K562 (cell line): ENCODE results near the gene ITGA7. TPM values are rescaled to one million over a fixed set of nuclear protein-coding genes. Genes with fewer than 3 reads are reported as not detected.

Experiments used
- BRD9 ChIP-seq: fragments of 450-650 bp; IDR thresholded peaks from 2 replicates; pipeline ENCODE4 v1.6.1; 2018; ENCODE audit warnings: low read depth; ENCODE audit not compliant: partially characterized antibody
- CAMTA2 ChIP-seq: fragments of 250-450 bp; sonication (Bioruptor Pico); conservative IDR thresholded peaks from 2 replicates; pipeline ENCODE4 v1.5.1; 2022
- CBFA2T3 ChIP-seq: fragments of 450-650 bp; IDR thresholded peaks from 2 replicates; pipeline ENCODE4 v1.6.1; 2017
- CHCHD3 ChIP-seq: fragments of 250-450 bp; sonication (Bioruptor Pico); IDR thresholded peaks from 2 replicates; pipeline ENCODE4 v2.1.2; 2022; ENCODE audit warnings: mild to moderate bottlenecking
- DDX20 ChIP-seq: fragments of 450-650 bp; IDR thresholded peaks from 2 replicates; pipeline ENCODE4 v1.6.1; 2016; ENCODE audit warnings: missing genetic modification characterization, low read depth, mild to moderate bottlenecking, missing compliant biosample characterization, moderate library complexity
- FIP1L1 ChIP-seq: fragments of 200-400 bp; formaldehyde crosslinking; IDR thresholded peaks from 2 replicates; pipeline ENCODE4 v1.6.1; 2018; ENCODE audit warnings: mild to moderate bottlenecking, low read depth, low read length; ENCODE audit not compliant: poor library complexity, severe bottlenecking
- FOSL1 ChIP-seq: fragments of 200-800 bp; sonication (Bioruptor generic); conservative IDR thresholded peaks from 2 replicates; pipeline ENCODE4 v1.6.1; 2016; ENCODE audit warnings: missing genetic modification characterization, missing compliant biosample characterization
- HDAC8 ChIP-seq: fragments of 450-650 bp; IDR thresholded peaks from 2 replicates; pipeline ENCODE4 v1.6.1; 2016; ENCODE audit warnings: mild to moderate bottlenecking, missing genetic modification characterization, moderate library complexity, missing compliant biosample characterization
- HEY1 ChIP-seq: fragments of 250-450 bp; sonication (Bioruptor Pico); IDR thresholded peaks from 2 replicates; pipeline ENCODE4 v1.5.0; 2020; ENCODE audit warnings: mild to moderate bottlenecking, moderate library complexity, borderline replicate concordance
- HMBOX1 ChIP-seq: sonication (generic); IDR thresholded peaks from 2 replicates; pipeline ENCODE4 v1.6.1; 2016
- HMGXB4 ChIP-seq: sonication (generic); formaldehyde crosslinking; IDR thresholded peaks from 2 replicates; pipeline ENCODE4 v1.8.1; 2023; ENCODE audit warnings: mild to moderate bottlenecking, missing genetic modification reagents
- ID3 ChIP-seq, 2 experiments: fragments of 250-450 bp in 1 of 2; fragments of 450-650 bp in 1 of 2; sonication (Bioruptor Pico) in 1 of 2; IDR thresholded peaks; 2 replicates each; pipeline versions ENCODE4 v1.6.1 to v1.8.0; 2016 to 2021; ENCODE audit warnings: mild to moderate bottlenecking in 2 of 2, moderate library complexity in 2 of 2, missing compliant biosample characterization in 1 of 2, missing genetic modification characterization in 1 of 2
- KDM1A ChIP-seq, 2 experiments: fragments of 450-650 bp; IDR thresholded peaks; 2 replicates each; pipeline ENCODE4 v1.6.1; 2016; ENCODE audit warnings: mild to moderate bottlenecking in 2 of 2
- NCOA4 ChIP-seq: fragments of 450-650 bp; IDR thresholded peaks from 2 replicates; pipeline ENCODE4 v1.6.1; 2018; ENCODE audit warnings: mild to moderate bottlenecking; ENCODE audit not compliant: partially characterized antibody
- RBM25 ChIP-seq: fragments of 200-400 bp; formaldehyde crosslinking; IDR thresholded peaks from 2 replicates; pipeline ENCODE4 v1.6.1; 2018; ENCODE audit warnings: low read length, low read depth, moderate library complexity; ENCODE audit not compliant: severe bottlenecking
- TCF15 ChIP-seq: fragments of 250-450 bp; sonication (Bioruptor Pico); IDR thresholded peaks from 2 replicates; pipeline ENCODE4 v1.8.0; 2022; ENCODE audit warnings: moderate library complexity, mild to moderate bottlenecking, inconsistent platforms
- ZHX1 ChIP-seq: fragments of 150-350 bp; conservative IDR thresholded peaks from 2 replicates; pipeline ENCODE4 v1.6.1; 2014; ENCODE audit warnings: low read length
- ZNF224 ChIP-seq: sonication (generic); formaldehyde crosslinking; IDR thresholded peaks from 2 replicates; pipeline ENCODE4 v1.8.0; 2022; ENCODE audit warnings: mild to moderate bottlenecking, missing genetic modification reagents
- ZNF23 ChIP-seq: fragments of 250-450 bp; sonication (Bioruptor Pico); IDR thresholded peaks from 2 replicates; pipeline ENCODE4 v1.4.0; 2020; ENCODE audit warnings: mild to moderate bottlenecking
- ZNF282 ChIP-seq: sonication (generic); formaldehyde crosslinking; IDR thresholded peaks from 2 replicates; pipeline ENCODE4 v1.8.1; 2023; ENCODE audit warnings: missing genetic modification reagents
- polyA plus RNA-seq, 8 experiments: library from polyadenylated mRNA; depleted of rRNA in 4 of 8; stranded (reverse) in 5 of 8; unstranded in 3 of 8; fragments of >200 nt; fragmentation: Nextera tagmentation in 2 of 8; fragmentation: Illumina TruSeq in 1 of 8; extraction: Ambion mirVana in 2 of 8; extraction: Trizol in 1 of 8; gene quantifications; 2 replicates each; pipeline versions ENCODE4 v1.2.1 to v1.2.3, GENCODE V29; 2011 to 2014; ENCODE audit warnings: inconsistent platforms in 1 of 8, missing spikeins in 1 of 8
- total RNA-seq, 7 experiments: library from RNA; depleted of rRNA in 6 of 7; stranded (reverse); fragments of >200 nt in 6 of 7; fragmentation: Illumina TruSeq in 2 of 7; extraction: Trizol in 2 of 7; gene quantifications; 2 replicates each; pipeline versions ENCODE4 v1.2.1 to v1.2.3, GENCODE V29; 2011 to 2021; ENCODE audit warnings: low replicate concordance in 1 of 7

ITGA7 gene
- total and polyA plus RNA-seq, 9 of the 15 experiments (the other 6 are each of a cell fraction or from before 2014, with no cell fraction given) = 0.11 to 2.3 (median 0.56) TPM; not detected in 1

GRCh38 chr12:55717011-55718007 lies 9.6 kb upstream of the ITGA7 start (continued):
- TF ChIP-seq ZNF282 = no peak
- no peak for TF ChIP-seq NCOA4
- no peak for TF ChIP-seq TCF15 (CRISPR knock-in tag)
- no peak for TF ChIP-seq CHCHD3 (CRISPR knock-in tag)
- no peak for TF ChIP-seq CAMTA2 (CRISPR knock-in tag)
- TF ChIP-seq CBFA2T3 = no peak
- no peak for TF ChIP-seq DDX20 (tag)
- TF ChIP-seq ID3 (CRISPR knock-in tag; IDR thresholded peaks at IDR 0.05) = no peak
- no peak for TF ChIP-seq ID3 (tag; IDR thresholded peaks at IDR 0.05)
- TF ChIP-seq FOSL1 (tag) = peak; percentile 54
- no peak for TF ChIP-seq ZNF224 (CRISPR knock-in tag)
- TF ChIP-seq RBM25 = no peak
- TF ChIP-seq HEY1 (CRISPR knock-in tag) = no peak
- no peak for TF ChIP-seq ZNF23 (CRISPR knock-in tag)
- 0 out of 4 replicates have a peak, but pooled peaks of 1 of the 2 experiments have one; percentile 30 for TF ChIP-seq KDM1A (IDR thresholded peaks at IDR 0.05)
- no peak for TF ChIP-seq ZHX1
- no peak for TF ChIP-seq HDAC8
- TF ChIP-seq HMGXB4 (CRISPR knock-in tag) = no peak
- no peak for TF ChIP-seq FIP1L1
- no peak for TF ChIP-seq BRD9
- no peak for TF ChIP-seq HMBOX1
